GM21576 (cell line): ENCODE measurements around the gene PGLYRP4.
"Not testable (repeated sequence)": the region's sequence is repeated elsewhere in the genome, so short reads cannot be mapped to it uniquely, and the experiment has no call there.

ENCODE experiments used
- ATAC-seq: cut with Tn5 transposase; IDR thresholded peaks from one replicate; pipeline ENCODE4 v1.9.1; 2021; ENCODE audit warnings: mild to moderate bottlenecking, moderate library complexity; ENCODE audit not compliant: unreplicated experiment

The PGLYRP4 gene

DNA sequence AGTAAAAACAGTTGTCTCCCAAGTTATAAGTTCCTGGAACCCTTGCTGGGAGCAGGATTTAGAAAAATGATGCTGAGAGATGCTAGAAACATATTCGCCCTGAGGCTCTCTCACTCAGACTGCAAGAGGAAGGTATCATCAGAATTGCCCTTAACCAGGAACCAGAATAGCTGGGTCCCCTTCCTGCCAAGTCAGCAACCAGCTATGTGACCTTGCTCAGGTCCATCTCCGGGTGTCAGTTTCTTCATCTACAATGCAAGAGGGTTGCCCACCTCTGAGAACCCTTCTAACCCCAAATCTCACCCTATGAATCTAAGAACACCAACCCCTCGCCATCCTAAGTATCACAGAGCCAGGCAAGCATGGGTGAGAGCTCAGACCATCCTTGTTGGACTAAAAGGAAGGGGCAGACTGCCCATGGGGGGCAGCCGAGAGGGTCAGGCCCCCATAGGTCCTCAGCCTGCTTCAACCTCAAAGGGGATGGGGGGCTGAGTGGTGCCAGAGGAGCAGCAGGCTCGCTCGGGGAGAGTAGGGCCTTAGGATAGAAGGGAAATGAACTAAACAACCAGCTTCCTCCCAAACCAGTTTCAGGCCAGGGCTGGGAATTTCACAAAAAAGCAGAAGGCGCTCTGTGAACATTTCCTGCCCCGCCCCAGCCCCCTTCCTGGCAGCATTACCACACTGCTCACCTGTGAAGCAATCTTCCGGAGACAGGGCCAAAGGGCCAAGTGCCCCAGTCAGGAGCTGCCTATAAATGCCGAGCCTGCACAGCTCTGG lies 8.6 kb upstream of the PGLYRP4 start:
- no peak for ATAC-seq

DNA sequence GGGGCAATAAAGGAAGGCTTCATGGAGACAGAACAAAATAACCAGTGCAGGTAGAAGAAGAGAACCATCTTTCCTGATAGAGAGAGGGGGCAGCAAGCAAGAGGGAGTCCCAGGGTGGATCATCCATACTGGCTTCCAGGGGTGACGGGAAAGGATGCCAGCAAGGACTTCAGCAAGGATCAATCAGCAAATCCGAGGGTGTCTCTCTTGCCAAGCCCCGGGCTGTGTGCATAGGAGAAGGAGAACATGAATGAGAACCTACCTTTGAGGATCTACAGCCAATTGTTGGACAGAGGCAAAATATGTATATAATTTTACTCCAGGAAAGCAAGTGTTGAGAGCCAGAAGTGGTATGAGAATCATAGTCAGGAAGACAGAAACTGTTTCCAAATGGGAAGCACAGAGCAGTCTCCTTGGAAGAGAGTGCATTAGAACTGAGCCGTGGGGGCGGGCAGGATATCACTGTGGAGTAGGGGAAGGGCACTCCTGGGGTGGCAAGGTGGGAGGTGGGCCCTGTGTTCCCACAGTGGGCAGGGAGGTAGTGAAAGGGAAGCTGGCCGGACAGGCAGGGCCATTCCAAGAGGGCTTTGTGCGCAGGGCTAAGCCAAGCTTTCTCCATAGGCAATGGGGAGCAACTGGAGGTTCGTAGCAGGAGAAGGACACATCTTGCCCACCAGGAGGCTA lies 7.9 kb upstream of the PGLYRP4 start:
- ATAC-seq, result no peak

DNA sequence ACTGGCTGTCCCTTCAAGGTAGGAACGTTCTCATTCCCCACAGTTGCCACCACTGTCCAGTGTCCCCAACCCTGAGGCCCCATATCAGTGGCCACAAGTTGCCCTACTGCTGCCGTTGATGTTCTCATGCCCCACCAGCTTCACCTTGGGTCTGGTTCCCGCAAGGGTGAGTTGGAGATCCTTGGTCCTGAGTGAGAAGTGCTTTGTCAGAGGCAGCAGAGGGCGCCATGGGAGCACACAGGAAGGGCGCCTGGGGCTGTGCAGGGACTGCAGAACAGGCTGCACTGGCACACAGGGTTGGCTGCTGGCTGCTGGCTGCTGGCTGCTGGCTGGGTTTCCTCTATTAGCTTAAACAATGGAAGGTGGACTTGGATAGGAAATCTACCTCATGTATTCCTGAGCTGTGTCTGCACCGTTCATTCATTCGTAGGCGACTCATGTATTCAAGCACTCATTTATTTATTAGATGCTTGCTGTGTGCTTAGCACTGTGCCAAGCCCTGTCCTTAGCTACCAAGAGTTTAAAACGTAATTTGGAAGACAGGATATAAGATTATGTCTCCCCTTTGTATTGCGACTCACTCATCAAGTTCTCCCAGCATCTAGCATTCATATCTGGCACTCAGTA lies 6.9 kb upstream of the PGLYRP4 start:
- ATAC-seq, result no peak

DNA sequence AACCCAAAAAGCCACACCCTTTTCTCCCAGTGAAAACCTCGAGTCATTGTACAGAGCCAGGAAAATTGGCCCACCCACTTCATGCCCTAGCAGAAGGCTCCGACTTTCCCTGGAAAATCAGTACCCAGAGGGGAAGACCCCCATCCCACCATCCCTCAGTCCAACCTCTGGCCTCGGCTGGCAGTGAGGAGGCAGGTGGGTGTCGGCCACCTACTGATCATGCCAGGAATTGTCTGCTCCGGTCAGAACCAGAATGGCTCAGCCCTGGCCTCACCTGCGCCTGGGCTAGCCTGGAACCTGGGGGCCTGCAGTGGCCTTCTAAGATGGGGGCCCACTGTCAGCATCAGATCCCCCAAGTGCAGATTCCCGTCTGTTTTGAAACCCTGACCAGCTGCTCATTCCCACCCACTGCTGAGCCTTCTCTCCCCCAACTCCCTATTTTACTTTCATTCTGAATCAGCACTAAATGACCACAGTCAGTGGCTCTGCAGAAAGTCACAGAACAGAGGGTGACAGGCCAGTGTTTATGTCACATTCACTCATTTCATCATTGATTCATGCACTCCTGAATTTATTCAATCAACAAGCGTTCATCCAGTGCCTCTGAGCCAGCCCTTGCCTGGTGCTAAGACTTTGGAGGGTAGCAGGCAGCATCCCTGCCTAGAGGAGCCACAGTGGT lies 6.0 kb upstream of the PGLYRP4 start:
- ATAC-seq, result no peak

DNA sequence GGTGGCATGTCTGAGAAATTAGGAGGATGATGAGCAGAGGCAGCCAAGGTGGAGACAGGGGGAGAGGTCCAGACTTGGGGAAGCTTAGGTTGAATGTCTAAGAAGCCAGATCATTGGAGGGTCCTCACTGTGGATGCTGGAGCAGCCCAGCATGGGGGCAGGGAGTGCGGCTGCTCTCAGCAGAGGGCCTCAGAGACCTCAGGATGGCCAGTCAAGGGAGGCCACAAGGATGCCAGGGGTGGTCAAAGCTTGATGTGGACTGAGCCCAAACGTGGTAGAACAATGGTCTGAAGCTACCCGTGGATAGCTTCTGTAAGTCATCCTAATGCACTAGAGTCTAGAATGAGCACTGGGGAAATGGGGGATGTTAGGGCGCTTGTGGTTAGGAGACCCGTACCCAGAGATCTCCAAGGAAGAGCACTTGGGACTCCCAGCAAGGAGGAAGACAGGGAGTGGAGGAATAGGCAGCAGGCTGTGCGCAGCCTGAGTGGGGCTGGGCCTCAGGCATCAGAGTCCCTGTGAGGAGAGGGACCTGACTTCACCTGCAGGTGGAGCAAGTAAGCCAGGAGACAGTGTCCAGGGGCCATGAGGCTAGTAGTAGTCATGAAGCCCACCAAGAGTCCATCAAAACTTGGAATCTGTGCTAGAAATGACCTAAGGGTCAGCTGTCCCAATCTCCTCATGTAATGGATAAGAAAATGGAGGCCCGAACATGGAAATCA lies 4.7 kb upstream of the PGLYRP4 start:
- ATAC-seq, result no peak

DNA sequence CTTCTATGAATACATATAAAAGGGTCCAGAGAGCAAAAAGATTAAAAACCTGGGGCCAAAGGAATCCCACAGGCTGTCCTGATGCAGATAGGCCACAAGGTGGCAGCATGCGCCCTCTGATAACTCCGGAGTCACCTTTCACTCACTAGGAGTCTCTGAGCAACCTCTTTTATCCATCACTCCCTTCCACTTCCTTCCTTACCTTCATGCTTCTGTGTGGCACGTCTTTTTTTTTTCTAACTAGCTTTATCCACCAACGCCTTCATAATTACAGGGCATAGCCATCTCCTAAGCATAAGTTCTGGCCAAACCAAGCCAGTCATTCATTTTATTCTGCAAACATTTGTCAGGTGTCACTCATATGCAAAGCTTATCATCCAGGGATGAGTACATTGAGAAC lies 3.9 kb upstream of the PGLYRP4 start:
- no peak for ATAC-seq

DNA sequence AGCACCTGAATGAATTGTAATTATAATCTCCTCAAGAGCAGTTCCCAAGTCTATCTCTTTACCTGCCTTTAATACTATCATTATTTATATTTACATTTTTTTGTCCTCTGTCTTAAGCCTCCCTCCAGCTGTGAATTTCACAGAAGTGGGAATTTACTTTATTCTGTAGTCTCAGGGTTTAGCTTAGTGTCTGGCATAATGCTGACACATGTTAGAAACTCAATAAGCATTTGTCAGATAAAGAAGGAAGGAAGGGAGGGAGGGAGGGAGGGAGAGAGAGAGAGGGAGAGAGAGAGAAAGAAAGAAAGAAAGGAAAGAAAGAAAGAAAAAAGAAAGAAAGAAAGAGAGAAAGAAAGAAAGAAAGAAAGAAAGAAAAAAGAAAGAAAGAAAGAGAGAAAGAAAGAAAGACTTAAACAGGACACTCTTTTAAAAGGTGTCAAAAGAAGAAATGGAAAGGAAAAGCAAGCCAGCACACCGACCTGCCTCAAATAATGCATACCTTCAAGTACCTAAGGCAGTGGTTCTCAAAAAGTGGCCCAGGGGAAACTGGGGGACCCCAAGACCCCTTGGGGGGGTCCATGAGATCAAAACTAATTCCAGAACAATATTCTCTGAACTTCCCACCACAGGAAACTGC lies 1.8 kb upstream of the PGLYRP4 start:
- ATAC-seq, result no peak

DNA sequence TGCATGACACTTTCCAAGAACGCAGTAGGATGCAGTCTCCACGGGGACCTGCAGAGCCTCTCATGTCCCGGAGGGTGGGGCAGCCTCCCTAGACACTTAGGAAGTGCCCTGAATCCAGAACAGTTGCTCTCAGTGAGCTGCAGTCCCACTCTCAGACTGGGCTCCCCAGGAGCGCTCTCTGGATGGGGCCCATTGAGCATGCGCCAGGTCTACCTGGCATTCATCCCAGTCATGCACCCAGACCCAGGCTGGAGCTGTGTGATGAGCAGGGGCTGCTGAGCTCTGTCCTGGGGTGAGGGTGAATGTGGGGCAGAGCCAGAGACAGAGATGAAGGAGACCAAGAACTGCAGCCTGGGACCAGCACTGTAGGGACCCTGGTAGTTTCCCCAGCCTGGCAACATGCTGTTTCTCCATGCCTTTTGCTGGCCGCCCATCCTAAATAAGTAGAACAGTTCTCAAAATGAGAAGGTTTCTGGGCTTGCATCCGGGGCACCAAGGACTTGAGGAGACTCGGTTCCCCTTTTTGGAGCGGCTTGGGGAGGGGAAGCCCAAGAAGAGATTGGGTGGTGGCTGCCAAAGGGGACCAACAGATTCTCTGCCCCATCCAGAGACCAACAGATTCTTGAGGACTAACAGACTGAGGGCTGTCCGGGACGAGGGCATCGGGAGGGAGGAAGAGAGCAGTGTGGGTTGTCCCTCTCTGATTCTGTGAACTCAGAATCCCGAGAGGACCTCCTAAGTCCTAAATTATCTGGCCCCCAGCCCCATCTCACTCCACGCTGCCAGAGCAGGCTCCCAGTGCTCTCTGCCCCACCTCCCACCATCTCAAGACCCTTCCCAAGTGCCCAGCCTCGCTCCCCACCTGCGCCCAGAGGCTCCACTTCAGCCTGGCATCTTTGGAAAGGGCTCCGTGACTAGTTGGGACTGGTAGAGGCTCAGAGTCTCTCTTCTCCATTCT lies 1.0 kb upstream of the PGLYRP4 start:
- no peak for ATAC-seq

DNA sequence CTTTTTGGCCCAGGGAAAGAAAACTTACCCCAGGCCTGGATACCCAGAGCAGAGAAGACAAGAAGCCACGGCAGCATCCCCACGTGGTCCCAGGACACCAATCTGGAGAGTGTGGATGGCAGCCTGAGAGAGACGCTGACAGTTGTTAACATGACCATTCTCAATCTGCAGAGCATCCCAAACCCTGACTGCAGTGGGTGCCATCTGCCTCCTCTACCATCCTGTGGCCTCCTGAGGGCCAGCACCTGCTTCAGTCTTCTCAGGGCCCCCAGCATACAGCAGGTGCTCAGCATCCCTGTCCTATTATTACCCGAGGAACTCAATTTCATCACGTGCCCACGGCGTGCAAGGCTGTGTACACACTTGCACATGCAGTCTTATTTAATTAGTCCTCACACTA lies 785 bp downstream of the PGLYRP4 start:
- ATAC-seq, result no peak

DNA sequence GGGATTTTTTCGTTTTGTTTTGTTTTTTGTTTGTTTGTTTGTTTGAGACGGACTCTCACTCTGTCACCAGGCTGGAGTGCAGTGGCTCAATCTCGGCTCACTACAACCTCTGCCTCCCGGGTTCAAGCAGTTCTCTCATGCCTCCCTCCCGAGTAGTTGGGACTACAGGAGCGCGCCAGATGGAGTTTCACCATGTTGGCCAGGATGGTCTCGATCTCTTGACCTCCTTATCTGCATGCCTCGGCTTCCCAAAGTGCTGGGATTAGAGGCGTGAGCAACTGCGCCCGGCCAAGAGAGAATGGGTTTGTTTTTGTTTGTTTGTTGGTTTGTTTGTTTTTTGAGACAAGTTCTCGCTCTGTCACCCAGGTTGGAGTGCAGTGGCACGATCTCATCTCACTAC lies 1.6 kb downstream of the PGLYRP4 start:
- not testable (repeated sequence) for ATAC-seq

DNA sequence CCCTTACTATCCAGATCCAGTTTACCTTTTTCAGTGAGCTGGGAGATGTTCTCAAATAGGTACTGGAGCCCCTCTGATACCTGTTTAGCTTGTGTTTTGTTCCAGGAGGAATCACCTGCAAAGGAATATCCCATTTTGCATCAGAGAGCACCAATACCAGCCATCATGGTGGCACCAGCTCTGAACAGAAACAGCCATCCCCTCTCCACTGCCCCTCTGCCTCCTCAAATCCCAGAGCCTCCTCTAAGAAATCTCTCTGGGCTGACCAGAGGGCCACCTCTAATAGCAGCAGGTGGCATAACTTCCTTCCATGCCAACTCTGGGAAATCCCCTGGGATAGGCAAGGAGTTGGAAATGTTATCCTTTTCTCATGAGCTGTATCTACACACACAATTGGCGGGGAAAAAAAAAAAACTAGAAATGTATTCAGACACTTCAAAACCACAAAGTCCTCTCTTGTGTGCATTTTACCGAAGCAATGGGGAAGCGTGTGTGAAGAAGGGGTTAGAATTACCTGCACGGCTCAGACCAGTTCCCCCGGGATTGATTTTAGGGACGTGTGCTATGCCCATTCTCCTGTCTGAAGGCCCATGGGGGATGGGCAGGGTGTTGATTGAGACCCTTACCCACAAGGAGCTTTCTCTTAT lies 2.4 kb downstream of the PGLYRP4 start:
- ATAC-seq, result no peak

DNA sequence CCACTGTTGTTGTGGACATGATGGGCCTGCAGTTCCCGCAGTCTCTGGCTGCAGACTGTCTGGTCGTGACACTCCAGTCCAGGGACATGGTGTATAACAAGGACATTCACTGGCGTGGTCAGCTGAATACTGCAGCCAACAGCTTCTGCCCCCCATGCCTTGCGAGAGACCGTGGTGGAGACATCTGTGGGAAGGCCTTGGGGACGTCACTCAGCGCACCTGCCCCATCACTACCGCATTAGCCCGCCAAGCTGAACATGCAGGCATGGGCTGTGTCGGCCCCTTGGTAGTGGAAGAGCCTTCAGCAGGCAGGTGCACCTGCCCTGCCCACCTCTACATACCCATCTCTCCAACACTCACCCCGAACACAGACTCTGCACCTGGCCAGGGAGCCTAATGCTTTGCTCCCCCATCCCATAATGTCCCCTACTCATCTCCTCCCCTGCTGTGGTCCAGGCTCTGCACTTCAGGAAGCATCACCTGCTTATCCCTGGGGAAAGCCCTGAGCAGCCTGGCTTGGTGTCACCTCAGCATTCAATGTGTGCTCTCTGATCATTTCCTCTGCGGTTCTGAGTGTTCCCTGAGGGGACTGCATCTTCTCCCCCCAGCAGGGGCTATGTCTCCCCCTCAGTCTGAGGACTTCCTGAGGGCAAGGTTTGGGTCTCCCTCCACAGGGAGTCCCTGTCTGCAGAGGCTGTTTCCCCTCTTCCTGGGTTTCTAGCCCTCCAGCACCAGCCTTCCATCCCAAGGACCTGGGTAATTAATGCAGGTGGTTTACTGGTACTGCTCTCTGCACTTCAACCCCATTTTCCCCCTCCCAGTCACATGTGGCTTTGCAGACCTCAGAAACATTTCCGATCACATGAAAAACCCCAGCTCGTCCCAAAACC lies 3.2 kb downstream of the PGLYRP4 start:
- ATAC-seq, result no peak

DNA sequence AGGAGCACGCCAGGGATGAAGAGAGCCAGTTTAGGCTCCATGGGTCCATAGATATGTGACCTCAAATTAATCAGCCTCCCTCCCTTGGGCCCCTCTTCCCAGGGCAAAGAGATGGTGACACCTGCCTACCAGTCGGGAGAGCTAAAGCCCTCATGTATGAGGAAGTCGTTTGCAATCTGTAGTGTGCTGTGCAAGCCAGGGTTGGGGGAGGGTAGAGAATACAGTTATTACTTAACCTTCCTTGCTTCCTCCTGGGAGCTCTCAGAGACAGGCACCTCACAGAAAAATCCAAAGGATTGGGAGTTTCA lies 4.0 kb downstream of the PGLYRP4 start:
- no peak for ATAC-seq

DNA sequence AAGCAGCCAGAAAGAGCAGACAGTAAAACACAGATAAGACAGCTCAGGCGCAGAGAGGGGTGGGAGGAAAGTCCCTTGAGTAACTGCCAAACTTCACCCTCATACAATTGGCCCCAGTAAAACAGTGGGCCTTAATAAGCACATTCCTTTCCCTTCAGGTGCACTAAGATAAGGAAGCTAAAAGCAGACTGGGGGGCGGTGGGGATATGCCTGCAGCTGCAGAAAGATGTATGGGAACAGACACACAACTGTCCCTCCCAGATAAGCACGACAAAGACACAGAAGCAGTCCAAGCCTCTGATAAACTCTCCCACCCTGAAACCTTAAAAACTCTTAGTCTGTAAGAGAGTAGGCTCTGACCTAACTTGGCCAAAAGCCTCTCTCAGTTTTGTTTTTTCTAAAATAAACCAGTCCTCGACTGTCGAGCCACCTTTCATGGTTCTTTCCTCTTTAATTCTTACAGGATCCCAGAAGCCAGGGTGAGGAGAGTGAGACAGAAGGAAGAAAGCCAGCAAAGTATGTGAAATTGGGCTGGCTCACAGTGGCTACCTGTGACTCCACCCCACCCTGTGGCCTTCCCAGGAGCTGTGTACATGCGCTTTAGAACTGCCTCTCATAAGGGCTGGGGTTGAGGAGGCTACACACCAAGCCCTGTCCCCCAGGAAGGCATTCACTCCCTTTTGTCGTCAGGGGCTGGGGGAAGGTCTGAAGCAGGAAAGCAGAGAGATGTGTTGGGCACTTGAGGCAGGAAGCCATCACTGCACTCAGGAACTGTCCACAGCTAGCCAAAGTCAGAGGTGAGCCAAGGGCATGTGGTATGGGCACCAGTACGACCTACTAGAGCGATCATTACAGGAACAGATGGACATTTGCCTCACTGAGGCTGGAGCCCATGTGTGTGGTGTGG lies 4.6 kb downstream of the PGLYRP4 start:
- ATAC-seq, result no peak

DNA sequence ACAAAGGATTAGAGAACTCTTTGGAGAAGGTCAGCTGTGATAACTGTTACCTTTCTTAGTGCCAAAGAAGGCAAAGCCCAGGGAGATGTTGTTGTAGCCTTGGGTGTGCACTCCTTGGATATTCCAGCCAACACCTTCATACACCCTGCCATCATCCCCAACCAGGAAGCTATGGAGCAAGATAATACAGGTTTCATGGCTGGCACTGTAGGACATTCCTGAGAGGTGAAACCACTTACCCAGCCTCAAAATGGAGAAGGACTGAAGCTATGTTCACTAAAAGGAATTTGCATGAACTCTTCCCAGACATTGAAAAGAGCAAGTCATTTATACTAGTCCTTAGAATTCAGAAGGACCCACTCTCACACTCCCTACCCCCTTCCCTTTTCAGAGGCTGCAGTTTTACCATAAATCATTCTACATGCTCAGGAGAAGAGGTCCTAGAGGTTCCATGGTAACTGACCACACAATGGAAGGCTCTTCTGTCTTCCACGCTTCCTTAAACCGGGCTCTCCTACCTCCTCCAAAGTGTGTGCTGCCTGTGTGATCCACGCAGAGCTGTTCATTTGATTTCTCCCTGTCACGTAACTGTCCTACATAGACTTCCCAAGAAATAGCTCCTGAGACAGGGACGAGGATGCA lies 5.5 kb downstream of the PGLYRP4 start:
- ATAC-seq, result no peak

DNA sequence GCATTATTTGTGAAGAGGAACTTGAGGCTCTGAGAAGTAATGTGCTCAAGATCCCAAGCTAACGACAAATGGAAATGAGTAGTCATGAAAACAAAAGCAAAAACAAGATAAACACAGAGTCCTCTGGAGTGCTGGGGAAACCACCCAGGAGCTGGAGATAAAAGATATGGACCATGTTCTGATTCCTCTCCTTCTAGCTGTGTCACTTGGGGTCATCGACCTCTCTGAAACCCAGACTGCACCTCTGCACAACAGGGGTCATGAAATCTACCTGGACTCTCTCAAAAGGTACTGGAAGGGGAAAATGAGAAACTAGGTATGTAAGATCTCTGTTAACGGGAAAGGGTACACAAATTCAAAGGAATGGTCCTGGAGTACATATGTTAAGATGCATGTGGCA lies 6.5 kb downstream of the PGLYRP4 start:
- no peak for ATAC-seq
